IPS-NIHi11 (cell line): Measurements from ENCODE around the gene RNF212B.
"Not testable (repeated sequence)": the region's sequence is repeated elsewhere in the genome, so short reads cannot be mapped to it uniquely, and the experiment has no call there.

Experiments
- DNase-seq: peaks from one replicate; pipeline ENCODE4 v3.0.0; 2012; ENCODE audit warnings: mixed read lengths, low spot score

The RNF212B gene

DNA sequence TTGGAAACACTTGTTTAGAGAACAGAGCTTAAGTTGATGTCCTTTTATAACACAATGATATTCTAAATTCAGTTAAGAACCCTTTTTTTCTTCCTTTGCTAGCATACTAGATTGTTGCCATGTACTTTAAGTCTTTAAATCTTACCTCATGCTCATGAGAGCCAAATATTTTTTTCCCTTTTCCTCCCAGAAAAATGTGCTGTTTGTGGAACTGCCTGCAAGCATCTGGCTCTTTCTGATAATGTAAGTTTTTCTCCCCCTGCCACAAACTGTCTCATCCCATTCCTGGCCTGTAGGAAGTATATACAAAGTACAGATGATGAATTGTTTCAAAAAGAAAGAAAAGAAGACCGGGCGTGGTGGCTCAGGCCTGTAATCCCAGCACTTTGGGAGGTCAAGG is 5.3 kb downstream of the RNF212B start:
- DNase-seq = no peak

DNA sequence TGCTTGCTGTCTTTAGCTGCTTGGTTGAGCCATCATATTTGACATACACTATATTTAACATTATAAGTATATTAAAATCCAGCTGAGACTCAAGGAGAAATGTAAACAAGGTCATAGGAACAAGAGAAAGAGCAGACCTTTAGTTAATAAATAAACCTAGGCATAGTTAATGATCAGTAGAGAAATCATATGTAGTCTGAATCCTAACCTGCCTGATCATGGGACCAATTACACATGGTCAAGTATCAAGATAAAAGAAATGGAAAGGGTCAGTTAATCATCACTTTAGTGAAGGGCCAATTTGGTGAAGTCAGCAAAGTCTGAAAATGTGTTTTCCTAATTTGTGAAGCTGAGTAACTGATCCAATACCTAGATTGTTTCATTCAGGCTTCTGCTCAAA is 7.5 kb downstream of the RNF212B start:
- DNase-seq = no peak

DNA sequence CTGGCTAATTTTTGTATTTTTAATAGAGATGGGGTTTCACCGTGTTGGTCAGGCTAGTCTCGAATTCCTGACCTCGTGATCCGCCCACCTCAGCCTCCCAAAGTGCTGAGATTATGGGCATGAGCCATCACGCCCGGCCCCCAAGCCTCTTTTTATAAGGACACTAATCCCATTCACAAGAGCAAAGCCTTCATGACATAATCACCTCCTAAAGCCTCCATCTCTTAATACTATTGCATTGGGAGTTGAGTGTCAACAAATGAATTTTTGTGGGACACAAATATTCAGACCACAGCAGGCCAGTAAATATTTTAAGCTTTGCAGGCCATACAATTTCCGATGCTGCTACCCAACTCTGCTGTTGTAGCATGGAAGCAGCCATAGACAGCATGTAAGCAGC is 10.9 kb downstream of the RNF212B start:
- DNase-seq = no peak

DNA sequence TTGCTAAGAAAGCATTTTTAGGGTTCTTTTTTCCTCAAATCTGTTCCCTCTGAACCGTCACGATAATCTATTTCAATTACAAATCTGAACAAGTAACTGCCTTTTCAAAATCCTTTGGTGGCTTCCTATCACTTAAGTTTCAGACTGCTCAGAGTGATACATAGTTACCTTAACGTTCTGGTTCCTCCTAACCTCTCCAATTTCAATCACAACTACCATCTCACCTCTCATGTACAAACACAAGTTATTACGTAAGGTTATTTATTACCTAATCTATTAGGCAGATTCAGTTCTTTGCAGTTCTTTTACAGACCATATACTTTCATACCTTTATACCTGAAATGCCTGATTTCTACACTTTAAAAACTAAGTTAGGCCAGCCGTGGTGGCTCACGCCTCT is 12.1 kb downstream of the RNF212B start:
- DNase-seq = no peak

DNA sequence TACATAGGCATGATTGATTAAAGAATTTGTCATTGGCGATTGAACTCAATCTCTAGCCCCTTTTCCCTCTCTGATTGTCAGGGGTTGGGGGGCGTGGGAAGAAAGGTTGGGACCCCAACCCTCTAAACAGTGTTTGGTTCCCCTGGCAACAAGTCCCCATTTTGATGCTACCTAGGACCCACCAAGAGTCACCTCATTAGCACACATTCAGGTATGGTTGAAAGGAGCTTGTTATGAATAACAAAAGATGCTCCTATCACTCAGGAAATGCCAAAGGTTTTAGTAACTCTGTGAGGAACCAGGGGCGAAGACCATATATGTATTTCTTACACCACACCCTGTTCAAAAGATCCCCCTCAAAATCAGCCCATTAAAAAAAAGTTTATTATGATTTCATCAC is 14.3 kb downstream of the RNF212B start:
- peak; percentile 42 for DNase-seq

DNA sequence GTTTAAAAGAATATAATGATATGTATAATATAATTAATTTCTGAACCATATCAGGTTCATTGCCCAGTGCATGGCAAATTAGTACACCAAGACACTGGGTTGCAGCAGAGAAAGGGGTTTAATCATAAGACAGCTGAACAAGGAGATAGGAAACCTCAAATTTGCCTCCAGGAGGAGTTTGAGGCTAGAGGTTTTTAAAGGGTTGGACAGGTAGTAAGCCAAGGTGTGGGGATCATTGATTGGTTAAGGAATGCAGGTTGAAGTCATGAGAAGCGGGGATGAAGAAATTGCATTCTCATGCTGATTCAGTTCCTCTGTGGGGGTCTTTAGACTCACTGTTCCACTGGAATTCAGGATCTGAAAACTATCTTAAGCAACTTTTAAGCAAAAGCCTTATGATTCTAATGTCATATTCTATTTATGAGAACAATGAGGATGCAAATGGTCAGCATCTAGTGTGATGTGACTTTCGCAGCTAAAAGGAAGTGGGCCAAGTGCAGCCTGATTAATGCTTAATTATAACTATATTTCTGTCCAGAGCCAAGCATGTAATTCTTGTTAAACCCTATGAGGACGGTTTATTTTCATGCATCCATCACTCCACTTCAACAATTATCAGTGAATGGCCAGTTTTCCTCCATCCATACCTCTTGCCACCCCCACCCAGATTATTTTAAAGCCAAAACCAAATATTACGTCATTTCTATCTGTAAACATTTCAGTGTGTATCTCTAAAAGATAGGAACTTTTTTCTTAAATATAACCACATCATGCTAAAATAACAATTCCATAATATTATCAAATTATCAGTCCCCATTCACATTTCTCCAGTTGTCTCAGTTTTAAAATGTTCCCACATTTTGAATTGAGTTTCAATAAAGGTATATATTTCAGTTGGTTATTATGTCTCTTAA is 14.9 kb downstream of the RNF212B start:
- peak; percentile 44 for DNase-seq

DNA sequence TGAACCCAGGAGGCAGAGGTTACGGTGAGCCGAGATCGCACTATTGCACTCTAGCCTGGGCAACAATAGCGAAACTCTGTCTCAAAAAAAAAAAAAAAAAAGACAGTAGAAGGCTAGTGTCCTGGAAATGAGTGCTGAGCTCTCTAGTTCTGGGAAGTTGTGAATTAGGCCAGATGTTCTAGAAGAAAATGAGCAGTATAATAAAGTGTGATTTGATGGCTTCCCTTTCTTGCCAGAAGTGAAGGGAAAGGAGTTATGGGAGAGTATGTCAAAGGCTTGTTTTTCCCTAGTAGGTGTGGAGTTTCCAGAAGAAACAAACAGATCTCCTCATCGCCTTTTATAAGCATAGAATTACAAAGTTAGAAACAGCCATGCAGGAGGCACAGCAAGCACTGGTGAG is 20.5 kb downstream of the RNF212B start:
- no peak for DNase-seq

DNA sequence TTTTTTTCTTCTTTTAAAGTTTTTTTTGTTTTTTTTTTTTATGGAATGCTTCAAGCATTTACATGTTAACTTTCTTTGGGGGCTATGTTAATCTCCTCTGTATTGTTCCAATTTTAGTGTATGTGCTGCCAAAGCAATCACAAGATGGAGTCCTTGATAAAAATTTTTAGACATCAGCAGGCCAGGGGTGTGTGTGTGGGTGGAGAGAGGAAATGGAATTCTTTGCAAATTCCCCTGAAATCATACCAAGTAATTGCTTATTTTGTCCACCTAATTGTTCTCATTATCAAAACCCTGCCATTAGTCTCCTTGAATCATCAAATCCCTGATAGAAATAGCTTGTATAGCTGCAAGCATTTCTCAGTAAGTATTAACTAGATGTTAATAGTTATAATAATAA is 21.7 kb downstream of the RNF212B start:
- DNase-seq = no peak

DNA sequence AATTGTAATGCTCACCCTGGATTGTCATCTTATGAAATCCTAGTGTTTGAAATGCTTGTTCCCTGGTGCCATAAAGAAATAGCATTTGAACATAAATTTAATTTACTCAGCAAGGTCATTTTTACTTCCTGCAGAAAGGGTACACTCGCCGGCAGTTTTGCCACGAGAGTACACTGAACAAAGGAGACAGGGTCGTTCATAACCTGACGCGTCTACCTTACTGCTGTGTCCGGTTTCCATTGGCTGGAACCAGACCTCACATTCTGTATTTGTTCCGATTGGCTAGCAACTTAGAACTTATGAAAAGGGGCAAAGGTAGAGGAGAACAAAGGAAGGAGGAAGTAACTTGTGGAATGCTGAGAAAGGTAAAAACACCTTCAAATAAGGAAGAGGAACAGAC is 23.1 kb downstream of the RNF212B start:
- DNase-seq = not testable (repeated sequence)

DNA sequence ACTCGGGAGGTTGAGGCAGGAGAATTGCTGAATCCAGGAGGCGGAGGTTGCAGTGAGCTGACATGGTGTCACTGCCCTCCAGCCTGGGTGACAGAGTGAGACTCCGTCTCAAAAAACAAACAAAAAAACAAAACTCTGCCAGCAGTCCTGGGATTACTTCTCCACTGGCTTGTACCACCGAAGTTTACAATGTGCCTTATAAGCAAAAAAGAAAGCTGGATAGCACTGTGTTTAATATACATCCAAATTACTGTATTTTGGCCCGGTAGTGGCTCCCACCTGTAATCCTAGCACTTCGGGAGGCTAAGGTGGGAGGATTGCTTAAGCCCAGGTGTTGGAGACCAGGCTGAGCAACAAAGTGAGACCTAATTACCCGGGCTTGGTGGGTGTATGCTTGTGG is 31.5 kb downstream of the RNF212B start:
- DNase-seq = no peak

DNA sequence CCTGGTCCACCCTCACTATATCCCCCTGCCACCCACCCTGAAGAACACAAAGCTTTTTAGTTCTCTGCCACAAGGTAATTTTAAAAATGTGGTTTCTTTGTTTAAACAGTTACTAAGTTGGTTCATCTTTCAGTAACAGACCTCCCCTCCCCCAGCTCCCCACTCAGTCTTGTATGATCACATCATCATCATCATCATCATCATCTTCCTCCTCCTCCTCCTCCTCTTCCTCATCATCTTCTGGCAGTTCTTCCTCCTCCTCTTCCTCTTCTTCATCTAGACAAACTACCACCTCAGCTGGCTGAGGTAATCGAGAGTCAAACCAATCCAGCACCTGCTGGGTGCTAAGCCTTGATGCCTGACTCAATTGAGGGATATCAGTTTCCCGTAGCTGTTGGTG is 37.7 kb downstream of the RNF212B start:
- no peak for DNase-seq

DNA sequence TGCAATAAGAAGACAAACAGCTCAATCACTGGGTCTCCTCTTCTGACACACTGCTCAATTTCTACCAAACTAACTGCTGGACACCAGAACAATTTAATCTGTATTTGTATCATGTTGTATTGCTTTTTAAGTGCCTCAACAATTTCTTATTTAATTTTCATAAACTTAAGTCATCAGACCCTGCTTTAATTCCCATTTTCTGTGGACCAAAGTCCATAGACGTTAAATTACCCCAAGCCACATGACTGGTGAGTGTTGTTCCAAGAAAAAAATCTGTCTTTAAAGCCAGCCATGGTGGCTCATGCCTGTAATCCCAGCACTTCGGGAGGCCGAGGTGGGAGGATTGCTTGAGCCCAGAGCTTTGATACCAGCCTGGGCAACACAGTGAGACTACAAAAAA is 39.5 kb downstream of the RNF212B start:
- DNase-seq = no peak

DNA sequence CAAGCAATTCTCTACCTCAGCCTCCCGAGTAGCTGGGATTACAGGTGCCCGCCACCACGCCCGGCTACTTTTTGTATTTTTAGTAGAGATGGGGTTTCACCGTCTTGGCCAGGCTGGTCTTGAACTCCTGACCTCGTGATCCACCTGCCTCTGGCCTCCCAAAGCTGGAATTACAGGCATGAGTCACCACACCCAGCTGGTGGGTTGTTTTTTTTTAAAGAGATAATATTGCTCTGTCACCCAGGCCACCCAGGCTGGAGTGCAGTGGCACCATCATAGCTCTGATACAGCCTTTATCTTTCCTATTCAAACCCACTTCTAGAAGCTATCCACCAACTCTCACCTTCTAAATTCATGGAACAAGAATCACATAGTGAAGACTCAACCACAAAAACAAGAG is 40.2 kb downstream of the RNF212B start:
- DNase-seq = not testable (repeated sequence)

DNA sequence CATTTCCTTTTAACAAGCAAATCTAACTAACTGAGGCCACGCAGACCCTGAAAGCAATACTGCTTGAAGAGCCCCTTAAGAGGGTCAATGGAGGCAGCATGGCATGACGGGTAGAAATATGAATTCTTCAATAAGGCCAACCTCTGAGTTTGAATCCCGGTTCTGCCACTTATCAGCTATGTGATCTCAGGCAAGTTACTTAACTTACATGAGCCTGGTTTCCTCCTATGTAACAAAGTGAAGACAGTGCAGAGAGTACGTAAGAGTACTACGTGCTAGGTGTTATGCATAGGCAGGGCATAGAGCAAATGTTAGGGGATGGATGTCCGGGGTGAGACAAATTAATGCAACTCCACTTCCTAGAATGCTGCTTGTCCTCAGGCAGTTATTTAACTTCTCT is 43.5 kb downstream of the RNF212B start:
- DNase-seq = no peak

DNA sequence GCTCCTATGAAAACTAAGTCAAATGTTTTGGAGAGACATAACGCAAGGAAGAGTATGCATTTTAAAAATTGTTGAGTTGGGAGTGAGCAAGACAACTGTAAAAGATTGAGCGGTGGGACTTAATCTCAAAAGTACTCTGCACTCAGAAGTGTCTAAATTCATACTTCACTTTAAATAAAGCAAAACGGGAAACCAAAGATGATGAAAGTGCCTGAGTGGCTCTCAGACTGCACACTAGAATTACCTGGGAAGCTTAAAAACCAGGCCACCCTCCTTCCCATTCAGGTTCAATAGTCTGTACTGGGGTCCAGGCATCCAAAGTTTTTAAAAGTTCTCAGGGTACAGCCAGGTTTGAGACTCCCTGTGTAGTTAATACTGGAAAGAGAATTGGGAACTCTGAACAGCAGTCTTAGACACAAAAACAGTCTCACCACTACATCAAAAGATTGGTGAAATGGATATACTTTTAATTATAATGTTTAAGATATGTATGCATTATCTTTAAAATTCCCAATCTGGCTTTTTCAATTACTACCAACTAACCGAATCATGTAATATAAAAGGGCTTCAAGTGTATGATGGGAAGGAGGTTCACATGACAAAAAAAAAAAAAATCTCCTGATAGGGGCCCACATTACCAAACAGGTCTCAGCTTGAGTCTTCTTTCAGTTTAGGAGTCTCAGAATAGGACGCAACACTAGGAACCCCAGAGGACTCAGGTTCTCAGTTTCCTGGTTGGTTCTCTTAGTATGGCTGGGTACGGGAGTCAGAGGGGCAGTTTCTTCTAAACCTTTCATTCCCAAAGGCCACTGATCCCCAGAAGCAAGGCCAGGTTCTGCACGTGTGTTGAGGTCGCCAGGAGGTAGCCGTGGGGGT is 47.2 kb downstream of the RNF212B start:
- DNase-seq = no peak

DNA sequence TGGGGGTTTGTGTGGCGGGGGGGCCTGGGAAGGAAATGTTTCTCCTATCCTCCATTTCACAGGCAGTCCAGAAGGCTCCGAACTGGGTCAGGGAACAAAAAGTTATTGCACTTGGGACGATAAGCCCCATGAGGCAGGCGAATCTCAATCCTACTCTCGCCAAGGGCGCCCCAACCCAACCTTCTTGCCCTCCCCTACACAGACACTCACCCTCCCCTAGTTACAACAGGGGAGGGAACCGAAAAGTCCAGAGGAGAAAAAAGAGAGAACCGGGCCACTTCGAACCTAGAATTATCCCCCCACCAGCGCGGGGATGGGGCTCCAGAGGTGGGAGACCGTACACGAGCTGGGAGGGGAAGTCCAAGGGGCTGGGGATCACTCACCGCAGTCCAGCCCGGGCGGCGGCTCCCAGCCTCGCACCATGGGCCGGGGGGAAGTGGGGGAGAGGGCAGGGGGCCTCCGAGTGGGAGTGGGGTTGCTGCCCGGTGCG is 47.8 kb downstream of the RNF212B start:
- DNase-seq = no peak

DNA sequence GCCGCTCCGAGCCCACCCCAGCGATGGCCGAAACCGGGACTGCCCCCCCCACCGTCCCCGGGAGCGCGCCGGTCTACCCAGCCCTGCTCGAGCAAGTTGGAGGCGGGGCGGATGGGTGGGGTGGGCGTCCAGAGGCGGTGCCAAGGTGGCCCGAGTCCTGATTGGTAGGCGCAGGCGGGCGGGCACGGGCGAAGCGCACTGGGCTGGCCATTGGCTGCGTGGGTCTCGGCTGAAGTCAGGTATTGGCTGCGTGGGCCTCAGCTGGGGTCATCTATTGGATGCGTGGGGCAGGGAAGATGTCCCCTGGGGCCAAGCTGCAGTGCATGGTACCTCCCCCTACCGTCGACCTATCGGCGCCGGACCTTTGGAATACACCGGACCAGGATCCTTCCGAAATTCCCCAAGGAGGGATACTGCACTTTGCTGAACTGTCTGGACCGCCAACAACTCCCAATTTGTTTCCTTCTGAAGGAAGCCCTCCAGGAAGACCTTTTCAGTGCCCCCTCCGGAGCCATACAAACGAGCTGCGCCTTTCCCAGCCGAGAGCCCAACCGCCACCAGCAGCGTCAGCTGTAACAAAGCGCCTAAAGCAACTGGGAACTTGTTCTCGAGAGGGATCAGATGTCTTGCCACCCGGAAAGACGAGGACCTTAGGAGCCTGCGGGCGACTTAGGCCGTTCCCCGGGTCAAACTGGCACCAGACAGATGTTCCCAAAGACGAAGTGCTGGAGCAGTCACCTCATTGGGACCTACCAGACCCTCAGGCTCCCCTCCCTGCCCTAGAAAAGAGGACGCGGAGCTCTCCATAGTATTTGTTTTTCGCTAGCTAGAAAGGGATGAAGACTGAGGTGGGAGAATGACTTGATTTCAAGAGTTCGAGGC is 48.5 kb downstream of the RNF212B start, which contains the start of gene HOMEZ:
HOMEZ (minus strand) TSS at position 113 of the 882 bp plus-strand sequence. CDS start 180 bp downstream, outside the sequence.
- peak; percentile 97 for DNase-seq

DNA sequence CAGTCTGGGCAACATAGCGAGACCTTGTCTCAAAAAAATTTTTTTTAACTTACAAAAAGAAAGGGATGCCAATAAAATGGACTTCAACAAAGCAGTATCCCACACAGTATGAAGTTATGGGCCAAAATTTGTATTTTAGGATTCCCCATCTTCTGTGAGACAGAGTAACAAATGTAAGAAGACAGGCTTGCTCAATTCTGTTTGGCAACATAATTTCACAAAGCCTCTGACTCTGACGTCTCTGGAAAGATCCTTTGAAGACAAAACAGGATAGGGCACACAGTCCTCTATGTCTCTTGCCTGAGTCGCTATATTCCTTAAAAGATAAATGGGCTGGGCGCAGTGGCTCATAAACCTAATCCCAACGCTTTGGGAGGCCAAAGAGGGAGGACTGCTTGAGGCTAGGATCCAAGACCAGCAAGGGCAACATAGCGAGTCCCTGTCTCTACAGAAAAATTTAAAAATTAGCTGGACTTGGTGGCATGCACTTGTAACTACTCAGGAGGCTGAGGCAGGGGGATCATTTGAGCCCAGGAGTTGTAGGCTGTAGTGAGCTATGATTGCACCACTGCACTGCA is 49.3 kb downstream of the RNF212B start:
- no peak for DNase-seq

DNA sequence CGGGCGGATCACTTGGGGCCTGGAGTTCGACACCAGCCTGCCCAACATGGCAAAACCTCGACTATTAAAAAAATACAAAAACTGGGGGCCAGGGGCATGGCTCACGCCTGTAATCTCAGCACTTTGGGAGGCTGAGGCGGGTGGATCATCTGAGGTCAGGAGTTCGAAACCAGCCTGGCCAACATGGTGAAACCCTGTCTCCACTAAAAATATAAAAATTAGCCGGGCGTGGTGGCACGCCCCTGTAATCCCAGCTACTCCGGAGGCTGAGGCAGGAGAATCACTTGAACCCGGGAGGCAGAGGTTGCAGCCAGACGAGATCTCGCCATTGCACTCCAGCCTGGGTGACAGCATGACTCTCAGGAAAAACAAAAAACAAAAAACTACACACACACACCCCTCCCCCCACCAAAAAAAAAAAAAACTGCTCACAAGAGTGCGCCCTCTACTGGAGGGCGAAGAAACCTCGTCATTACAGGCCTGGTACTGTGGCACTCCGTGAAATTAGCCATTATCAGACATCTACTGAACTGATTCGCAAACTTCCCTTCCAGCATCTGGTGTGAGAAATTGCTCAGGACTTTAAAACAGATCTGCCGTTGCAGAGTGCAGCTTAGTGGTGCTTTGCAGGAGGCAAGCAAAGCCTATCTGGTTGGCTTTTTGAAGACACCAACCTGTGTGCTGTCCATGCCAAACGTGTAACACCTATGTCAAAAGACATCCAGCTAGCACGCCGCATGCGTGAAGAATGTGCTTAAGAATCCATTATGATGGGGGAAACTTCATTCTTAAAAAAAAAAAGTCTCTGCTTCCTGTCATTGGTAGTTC is 57.2 kb downstream of the RNF212B start:
- peak; percentile 23 for DNase-seq

DNA sequence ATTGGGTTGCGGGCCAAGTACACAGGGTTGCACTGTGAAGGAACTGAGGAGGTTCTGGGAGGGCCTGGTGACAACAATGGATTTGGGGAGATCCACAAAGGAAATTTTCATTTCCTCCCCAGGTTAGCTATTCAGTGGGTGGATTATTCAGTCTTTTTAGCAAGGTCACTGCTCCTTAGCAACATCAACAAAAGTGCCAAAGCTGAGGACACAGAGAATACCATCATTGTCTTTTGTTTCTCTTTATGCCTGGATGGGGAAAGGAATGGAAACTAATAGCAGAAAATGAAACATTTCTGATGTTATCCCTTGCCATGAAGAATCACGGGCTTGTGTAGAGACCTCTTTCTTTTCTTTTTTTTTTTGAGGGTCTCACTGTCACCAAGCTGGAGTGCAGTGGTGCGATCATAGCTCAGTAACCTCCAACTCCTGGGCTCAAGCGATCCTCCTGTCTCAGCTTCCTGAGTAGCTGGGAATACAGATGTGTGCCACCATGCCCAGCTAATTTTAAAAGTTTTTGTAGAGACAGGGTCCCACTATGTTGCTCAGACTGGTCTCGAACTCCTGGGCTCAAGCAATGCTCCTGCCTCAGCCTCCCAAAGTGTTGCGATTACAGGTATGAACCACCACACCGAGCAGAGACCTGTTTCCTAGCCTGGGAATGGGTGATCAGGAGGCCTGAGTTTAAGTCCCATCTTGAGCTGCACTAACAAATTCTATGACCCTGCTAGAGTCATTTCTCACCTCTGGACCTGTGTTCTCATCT is 58.5 kb downstream of the RNF212B start:
- DNase-seq = no peak
